ENCODE results near the gene SRPK1. TPM values are rescaled to one million over a fixed set of nuclear protein-coding genes. Genes with fewer than 3 reads are reported as not detected.
A peak's percentile ranks its signal among the peaks of the same experiment; 100 is the strongest.

Gene SRPK1
- total RNA-seq, 1 experiment from 2014 or later = 54.0 TPM

GRCh38 chr6:35900448-35900847 lies 20.4 kb downstream of the SRPK1 start:
- DNase-seq (ENCODE audit: low read depth) = no peak

GRCh38 chr6:35898003-35898402 lies 22.9 kb downstream of the SRPK1 start:
- no peak for DNase-seq (ENCODE audit: low read depth)

GRCh38 chr6:35897486-35897885 lies 23.4 kb downstream of the SRPK1 start:
- DNase-seq (ENCODE audit: low read depth) = no peak

- no peak for DNase-seq (ENCODE audit: low read depth)
These were observed 23.9 kb downstream of the SRPK1 start for GRCh38 chr6:35897036-35897435.

GRCh38 chr6:35896228-35896627 lies 24.7 kb downstream of the SRPK1 start:
- DNase-seq (ENCODE audit: low read depth) = no peak

- no peak for DNase-seq (ENCODE audit: low read depth)
These were observed 25.3 kb downstream of the SRPK1 start for GRCh38 chr6:35895560-35895959.

- no peak for DNase-seq (ENCODE audit: low read depth)
These were observed 26.1 kb downstream of the SRPK1 start for GRCh38 chr6:35894776-35895175.

- no peak for DNase-seq (ENCODE audit: low read depth)
These were observed 27.7 kb downstream of the SRPK1 start for GRCh38 chr6:35893246-35893645.

GRCh38 chr6:35892482-35892881 lies 28.4 kb downstream of the SRPK1 start:
- DNase-seq (ENCODE audit: low read depth) = no peak

GRCh38 chr6:35879151-35879550 lies 41.7 kb downstream of the SRPK1 start:
- no peak for DNase-seq (ENCODE audit: low read depth)

- no peak for DNase-seq (ENCODE audit: low read depth)
These were observed 44.0 kb downstream of the SRPK1 start for GRCh38 chr6:35876902-35877301.

- no peak for DNase-seq (ENCODE audit: low read depth)
These were observed 46.2 kb downstream of the SRPK1 start for GRCh38 chr6:35874730-35875129.

- no peak for DNase-seq (ENCODE audit: low read depth)
These were observed 61.5 kb downstream of the SRPK1 start for GRCh38 chr6:35859367-35859766.

- DNase-seq (ENCODE audit: low read depth) = no peak
These were observed 63.0 kb downstream of the SRPK1 start for GRCh38 chr6:35857853-35858252.

- no peak for DNase-seq (ENCODE audit: low read depth)
These were observed 64.6 kb downstream of the SRPK1 start for GRCh38 chr6:35856250-35856649.

GRCh38 chr6:35852994-35853393 lies 67.9 kb downstream of the SRPK1 start:
- no peak for DNase-seq (ENCODE audit: low read depth)

- DNase-seq (ENCODE audit: low read depth) = no peak
These were observed 70.7 kb downstream of the SRPK1 start for GRCh38 chr6:35850208-35850607.

- DNase-seq (ENCODE audit: low read depth) = no peak
These were observed 76.6 kb downstream of the SRPK1 start for GRCh38 chr6:35844290-35844689.

GRCh38 chr6:35842381-35842780 lies 78.5 kb downstream of the SRPK1 start:
- no peak for DNase-seq (ENCODE audit: low read depth)

- no peak for DNase-seq (ENCODE audit: low read depth)
These were observed 81.9 kb downstream of the SRPK1 start for GRCh38 chr6:35839019-35839418.

- DNase-seq (ENCODE audit: low read depth) = peak; percentile 3
These were observed 87.4 kb downstream of the SRPK1 start for GRCh38 chr6:35833536-35833935.

GRCh38 chr6:35831257-35832007 lies 89.5 kb downstream of the SRPK1 start:
- DNase-seq (ENCODE audit: low read depth) = no peak

GRCh38 chr6:35829306-35829705 lies 91.6 kb downstream of the SRPK1 start:
- DNase-seq (ENCODE audit: low read depth) = no peak

Measured in LHCN-M2 (cell line).